ENCODE results near the gene CMTM2. TPM values are rescaled to one million over a fixed set of nuclear protein-coding genes. Genes with fewer than 3 reads are reported as not detected.

Gene CMTM2
- total and polyA plus RNA-seq, 9 of the 15 experiments (the other 6 are each of a cell fraction or from before 2014, with no cell fraction given): not detected

DNA sequence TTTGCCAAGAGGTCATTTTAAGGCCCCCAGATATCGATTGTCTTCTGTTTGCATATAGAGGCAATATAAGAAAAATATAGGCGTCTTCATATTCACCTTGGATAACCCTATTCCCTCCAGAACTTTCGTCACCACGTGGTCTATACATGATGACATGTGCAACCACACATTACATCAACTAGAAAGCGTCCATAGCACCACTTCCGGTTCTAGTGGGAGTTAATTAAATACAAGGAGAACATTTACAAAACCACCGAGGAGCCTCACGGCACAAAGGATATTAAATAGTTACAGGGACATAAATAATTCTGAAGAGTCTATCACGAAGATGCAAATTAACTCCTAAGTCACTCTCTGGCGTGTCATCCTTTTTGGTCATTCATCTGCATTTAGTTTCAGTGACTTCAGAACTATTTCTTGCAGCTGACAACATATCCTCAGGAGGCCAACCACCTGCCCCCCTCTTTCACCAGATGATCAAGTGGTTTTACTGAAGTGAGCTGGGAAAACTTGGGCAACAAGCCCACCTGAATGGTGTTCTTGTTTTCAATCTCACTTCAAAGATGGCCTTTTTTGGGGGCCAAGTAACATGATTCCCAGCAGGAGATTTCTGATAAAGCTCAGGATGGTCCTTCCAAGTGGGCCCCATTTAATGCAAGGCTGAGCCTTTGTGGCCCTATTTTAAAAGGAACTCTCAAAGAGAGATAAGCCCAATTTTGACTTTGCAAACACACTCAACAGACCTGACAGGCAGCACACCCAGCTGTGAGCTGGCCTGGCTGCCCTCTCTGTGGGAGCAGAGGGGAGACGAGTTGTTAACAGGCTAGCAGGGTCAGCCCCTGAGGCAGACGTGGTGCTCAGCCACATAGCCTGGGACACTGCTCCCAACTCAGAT, 40.5 kb downstream of the CMTM2 start (continued):
- TF ChIP-seq, protein P1, sequence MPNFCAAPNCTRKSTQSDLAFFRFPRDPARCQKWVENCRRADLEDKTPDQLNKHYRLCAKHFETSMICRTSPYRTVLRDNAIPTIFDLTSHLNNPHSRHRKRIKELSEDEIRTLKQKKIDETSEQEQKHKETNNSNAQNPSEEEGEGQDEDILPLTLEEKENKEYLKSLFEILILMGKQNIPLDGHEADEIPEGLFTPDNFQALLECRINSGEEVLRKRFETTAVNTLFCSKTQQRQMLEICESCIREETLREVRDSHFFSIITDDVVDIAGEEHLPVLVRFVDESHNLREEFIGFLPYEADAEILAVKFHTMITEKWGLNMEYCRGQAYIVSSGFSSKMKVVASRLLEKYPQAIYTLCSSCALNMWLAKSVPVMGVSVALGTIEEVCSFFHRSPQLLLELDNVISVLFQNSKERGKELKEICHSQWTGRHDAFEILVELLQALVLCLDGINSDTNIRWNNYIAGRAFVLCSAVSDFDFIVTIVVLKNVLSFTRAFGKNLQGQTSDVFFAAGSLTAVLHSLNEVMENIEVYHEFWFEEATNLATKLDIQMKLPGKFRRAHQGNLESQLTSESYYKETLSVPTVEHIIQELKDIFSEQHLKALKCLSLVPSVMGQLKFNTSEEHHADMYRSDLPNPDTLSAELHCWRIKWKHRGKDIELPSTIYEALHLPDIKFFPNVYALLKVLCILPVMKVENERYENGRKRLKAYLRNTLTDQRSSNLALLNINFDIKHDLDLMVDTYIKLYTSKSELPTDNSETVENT (CRISPR knock-in tag; IDR thresholded peaks at IDR 0.05): no peak
- peak; percentile 72 for TF ChIP-seq ETV1 (tag; conservative IDR thresholded peaks at IDR 0.05; ENCODE audit: low read depth)
- TF ChIP-seq, protein P2, sequence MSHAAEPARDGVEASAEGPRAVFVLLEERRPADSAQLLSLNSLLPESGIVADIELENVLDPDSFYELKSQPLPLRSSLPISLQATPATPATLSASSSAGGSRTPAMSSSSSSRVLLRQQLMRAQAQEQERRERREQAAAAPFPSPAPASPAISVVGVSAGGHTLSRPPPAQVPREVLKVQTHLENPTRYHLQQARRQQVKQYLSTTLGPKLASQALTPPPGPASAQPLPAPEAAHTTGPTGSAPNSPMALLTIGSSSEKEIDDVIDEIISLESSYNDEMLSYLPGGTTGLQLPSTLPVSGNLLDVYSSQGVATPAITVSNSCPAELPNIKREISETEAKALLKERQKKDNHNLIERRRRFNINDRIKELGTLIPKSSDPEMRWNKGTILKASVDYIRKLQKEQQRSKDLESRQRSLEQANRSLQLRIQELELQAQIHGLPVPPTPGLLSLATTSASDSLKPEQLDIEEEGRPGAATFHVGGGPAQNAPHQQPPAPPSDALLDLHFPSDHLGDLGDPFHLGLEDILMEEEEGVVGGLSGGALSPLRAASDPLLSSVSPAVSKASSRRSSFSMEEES (CRISPR knock-in tag; IDR thresholded peaks at IDR 0.05): no peak
- TF ChIP-seq, protein P3, sequence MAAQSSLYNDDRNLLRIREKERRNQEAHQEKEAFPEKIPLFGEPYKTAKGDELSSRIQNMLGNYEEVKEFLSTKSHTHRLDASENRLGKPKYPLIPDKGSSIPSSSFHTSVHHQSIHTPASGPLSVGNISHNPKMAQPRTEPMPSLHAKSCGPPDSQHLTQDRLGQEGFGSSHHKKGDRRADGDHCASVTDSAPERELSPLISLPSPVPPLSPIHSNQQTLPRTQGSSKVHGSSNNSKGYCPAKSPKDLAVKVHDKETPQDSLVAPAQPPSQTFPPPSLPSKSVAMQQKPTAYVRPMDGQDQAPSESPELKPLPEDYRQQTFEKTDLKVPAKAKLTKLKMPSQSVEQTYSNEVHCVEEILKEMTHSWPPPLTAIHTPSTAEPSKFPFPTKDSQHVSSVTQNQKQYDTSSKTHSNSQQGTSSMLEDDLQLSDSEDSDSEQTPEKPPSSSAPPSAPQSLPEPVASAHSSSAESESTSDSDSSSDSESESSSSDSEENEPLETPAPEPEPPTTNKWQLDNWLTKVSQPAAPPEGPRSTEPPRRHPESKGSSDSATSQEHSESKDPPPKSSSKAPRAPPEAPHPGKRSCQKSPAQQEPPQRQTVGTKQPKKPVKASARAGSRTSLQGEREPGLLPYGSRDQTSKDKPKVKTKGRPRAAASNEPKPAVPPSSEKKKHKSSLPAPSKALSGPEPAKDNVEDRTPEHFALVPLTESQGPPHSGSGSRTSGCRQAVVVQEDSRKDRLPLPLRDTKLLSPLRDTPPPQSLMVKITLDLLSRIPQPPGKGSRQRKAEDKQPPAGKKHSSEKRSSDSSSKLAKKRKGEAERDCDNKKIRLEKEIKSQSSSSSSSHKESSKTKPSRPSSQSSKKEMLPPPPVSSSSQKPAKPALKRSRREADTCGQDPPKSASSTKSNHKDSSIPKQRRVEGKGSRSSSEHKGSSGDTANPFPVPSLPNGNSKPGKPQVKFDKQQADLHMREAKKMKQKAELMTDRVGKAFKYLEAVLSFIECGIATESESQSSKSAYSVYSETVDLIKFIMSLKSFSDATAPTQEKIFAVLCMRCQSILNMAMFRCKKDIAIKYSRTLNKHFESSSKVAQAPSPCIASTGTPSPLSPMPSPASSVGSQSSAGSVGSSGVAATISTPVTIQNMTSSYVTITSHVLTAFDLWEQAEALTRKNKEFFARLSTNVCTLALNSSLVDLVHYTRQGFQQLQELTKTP (IDR thresholded peaks at IDR 0.05; ENCODE audit: low read depth in 1 of 2, partially characterized antibody in 2 of 2): no peak
- no peak for TF ChIP-seq TBP (optimal IDR thresholded peaks at IDR 0.05; ENCODE audit: low read depth, low read length)
- TF ChIP-seq ZNF696 (CRISPR knock-in tag; conservative IDR thresholded peaks at IDR 0.05): no peak
- TF ChIP-seq YY1 (IDR thresholded peaks at IDR 0.05; ENCODE audit: borderline replicate concordance in 1 of 3, control insufficient read depth in 1 of 3, extremely low read depth in 1 of 3, insufficient read depth in 3 of 3, insufficient read length in 1 of 3, insufficient replicate concordance in 2 of 3, low read depth in 1 of 3, low read length in 2 of 3): peak in 1 of 3 experiments; percentile 8
- TF ChIP-seq ATF7 (IDR thresholded peaks at IDR 0.05): peak; percentile 44; the same call in 1 of the 2 replicates
- 0 out of 3 replicates have a peak, but pooled peaks of 1 of the 2 experiments have one; percentile 11 for TF ChIP-seq CBX3 (IDR thresholded peaks at IDR 0.05; ENCODE audit: borderline replicate concordance in 1 of 2, low read length in 2 of 2)
- TF ChIP-seq RREB1 (CRISPR knock-in tag; IDR thresholded peaks at IDR 0.05): no peak

All from K562 (cell line).